HG02870 (cell line): ENCODE measurements around the gene AKR1B15.
"Not testable (repeated sequence)": the region's sequence is repeated elsewhere in the genome, so short reads cannot be mapped to it uniquely, and the experiment has no call there.

Experiments
- ATAC-seq: cut with Tn5 transposase; IDR thresholded peaks from one replicate; pipeline ENCODE4 v1.9.1; 2021; ENCODE audit warnings: mild to moderate bottlenecking, moderate library complexity; ENCODE audit not compliant: unreplicated experiment

Gene AKR1B15

DNA sequence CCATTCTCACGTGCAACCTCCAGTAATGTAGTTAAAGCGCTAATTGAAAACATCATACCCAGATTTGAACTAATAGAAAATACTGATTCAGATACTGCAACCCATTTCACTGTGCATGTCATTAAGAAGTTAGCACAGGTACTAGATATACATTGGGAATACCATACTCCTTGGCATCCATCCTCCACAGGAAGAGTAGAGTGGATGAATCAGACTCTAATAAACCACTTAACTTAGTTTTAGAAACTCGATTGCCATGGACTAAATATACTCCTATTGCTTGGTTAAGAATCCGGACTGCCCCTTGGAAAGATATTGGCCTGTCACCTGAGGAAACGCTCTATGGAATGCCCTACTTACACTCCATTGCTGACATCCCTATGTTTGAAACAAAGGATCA lies 9.5 kb downstream of the AKR1B15 start:
- ATAC-seq: no peak

DNA sequence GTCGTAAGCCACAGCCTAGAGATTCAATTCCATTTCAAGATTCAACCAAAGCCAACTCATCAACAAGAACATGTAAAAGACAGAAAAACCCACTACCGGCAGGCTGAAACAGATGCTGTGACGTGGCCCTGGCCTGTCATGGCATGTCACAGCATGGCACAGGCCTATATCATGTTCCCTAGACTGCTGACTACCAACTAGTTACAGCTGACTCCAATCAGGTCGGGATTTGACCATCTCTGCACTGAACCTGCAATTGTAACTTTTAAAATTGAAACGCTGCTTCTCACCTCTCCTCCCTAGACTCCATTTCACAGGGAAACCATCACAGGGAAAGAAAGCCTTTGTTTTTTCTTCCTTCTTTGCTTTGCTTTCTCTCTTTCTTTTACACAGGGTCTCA lies 12.7 kb downstream of the AKR1B15 start:
- not testable (repeated sequence) for ATAC-seq

DNA sequence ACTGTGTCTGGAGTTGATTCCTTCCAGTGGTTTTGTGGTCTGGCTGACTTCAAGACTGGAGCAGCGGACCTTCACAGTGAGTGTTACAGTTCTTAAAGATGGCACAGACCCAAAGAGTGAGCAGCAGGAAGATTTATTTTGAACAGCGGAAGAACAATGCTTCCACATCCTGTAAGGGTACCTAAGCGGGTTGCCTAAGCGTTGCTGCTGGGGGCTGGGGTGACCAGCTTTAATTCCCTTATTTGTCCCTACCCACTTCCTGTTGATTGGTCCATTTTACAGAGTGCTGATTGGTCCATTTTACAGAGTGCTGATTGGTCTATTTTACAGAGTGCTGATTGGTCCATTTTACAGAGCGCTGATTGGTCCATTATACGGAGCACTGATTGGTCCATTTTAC lies 13.2 kb downstream of the AKR1B15 start:
- no peak for ATAC-seq

DNA sequence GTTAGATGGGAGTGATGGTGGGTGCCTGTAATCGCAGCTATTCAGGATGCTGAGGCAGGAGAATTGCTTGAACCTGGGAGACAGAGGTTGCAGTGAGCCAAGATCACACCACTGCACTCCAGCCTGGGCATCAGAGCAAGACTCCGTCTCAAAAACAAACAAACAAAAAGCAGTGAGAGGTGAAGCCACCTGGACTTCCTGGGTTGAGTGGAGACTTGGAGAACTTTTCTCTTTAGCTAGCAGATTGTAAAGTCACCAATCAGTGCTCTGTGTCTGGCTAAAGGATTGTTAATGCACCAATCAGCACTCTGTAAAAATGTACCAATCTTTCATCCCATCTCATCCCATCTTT lies 14.5 kb downstream of the AKR1B15 start:
- not testable (repeated sequence) for ATAC-seq

DNA sequence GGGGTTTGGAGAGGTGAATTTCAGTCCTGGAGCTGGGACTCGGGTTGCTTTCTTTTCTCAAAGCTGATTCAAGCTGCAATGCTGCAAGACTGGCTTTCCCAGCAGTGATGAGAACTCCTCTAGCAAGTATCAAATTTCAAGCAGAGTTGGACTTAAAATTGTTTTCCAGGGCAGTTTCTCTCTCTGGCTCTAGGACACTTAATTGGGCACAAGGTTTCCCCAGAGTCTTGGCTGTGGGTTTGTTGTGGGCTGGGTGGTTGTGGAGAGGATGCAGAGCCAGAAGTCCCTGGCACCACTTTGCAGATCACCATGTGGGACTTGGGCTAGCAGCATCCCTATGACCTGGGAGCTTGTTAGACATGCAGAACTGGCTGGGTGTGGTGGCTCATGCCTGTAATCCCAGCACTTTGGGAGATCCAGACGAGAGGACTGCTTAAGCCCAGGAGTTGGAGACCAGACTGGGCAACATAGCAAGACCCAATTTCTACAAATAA lies 16.8 kb downstream of the AKR1B15 start:
- no peak for ATAC-seq

DNA sequence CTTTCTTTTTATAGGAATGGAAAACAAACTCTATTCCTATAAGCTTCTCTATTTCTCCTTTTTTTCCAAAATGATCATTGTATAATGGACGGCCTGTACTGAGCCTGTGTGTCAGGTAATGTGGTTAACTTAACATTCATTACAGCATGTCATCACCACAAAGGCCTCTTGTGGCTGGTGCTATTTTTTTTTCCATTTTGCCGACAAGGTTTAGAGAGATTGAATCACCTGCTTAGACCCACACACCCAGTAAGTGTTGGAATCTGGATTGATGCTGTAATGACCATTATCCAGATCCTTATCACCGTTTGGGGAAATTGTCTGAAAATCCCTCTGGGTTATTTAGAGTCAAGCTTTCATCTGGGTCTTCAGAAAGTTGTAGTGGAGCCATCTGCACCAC lies 18.5 kb downstream of the AKR1B15 start:
- no peak for ATAC-seq

DNA sequence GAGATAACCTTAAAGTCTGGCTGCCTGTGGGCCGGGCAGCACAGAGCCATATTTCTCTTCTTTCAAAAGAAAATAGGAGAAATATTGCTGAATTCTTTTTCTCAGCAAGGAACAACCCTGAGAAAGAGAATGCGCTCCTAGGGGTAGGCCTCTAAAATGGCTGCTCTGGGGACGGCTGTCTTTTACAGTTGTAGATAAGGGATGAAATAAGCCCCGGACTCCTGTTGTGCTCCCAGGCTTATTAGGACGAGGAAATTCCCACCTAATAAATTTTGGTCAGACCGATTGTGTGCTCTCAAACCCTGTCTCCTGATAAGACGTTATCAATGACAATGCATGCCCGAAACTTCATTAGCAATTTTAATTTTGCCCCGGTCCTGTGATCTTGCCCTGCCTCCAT lies 21.1 kb downstream of the AKR1B15 start:
- not testable (repeated sequence) for ATAC-seq

DNA sequence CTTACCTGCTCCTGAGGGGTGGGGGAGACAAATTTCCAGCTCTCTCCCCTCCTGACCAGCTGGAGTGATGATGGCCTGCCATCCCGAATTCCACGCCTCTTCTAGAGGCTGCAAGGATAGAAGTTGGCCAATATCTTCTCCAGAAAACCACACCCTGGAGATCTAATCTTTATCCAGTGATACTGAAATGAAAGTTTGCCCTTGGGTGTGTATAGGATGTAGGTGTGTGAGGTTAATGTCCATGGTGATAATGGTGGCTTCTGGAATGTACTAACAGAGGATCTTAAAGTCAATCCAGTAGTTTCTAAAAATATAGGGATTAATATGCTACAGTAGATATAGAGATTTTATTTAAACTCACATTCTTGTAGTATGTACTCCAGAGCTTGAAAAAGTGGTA lies 22.2 kb downstream of the AKR1B15 start:
- no peak for ATAC-seq

DNA sequence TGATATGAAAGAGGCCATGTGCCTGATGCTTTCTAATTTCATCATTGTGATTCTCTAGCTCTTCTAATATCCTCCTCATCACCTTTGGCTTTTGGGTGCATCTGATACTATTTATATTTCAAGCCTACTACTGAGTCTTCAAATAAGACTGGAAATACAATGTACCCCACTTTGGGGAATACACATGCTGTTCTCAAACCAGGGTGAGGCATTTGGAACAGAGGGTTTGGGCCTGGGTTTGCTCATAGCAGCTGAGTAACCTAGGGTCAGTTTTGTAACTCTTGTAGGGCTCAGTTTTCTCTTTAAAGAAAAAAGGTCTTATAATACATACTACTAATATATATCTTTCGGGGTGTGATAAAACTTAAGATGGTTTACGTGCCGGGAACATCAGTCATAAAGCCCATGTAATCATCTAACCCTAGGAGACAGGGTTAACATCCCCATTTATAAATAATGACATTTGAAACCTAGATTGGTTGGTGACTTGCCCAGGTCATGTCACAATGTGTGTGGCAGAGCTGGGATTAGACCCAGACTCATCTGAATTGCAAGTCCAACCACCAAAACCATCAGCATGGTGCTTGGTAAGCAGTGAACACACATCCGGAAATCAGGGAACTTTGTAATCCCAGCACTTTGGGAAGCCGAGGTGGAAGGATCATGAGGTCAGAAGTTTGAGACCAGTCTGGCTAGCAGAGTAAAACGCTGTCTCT lies 23.0 kb downstream of the AKR1B15 start:
- no peak for ATAC-seq

DNA sequence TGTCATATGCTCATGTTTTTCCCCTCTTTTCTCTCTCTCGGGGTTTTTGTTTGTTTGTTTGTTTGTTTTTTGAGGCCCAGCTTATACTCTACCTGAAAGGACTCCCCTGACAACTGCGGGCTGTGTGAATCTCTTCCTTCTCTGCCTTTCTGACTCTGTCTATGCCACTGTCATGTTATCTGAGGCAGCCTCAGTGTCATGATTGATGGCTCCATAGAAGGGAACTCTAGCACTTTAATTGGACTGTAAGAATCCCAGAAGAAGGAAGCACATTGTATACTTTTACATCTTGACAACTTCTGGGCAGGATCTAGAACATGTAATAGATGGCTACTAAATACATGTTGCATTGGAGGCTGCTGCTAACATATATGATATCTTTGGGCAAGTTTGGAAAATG lies 25.4 kb downstream of the AKR1B15 start:
- no peak for ATAC-seq

DNA sequence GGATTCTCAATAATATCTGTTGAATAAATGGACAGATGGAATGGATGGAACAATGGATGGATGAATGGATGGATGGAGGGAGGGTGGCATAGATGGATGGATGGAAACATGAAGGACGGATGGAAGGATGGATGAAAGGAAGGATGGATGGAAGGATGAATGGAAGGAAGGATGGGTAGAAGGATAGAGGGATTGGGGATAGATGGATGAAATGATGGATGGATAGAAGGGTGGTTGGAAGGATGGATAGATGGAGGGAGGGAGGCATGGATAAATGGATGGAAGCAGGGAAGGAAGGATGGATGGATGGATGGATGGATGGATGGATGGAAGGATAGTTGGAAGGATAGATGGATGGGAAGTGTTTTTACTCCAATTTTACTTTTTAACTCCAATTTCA lies 35.4 kb downstream of the AKR1B15 start:
- no peak for ATAC-seq

DNA sequence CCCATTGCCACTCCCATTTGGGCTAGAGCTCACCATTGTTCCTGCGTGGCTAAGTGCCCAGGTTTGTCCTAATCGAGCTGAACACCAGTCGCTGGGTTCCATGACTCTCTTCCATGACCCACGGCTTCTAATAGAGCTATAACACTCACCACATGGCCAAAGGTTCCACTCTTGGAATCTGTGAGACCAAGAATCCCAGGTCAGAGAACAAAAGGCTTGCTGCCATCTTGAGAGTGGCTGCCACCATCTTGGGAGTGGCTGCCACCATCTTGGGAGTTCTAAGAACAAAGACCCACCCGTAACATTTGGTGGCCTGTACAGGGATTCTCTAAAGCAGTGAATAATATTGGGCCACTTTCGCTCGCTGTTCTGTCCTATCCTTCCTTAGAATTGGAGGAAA lies 37.0 kb downstream of the AKR1B15 start:
- no peak for ATAC-seq

DNA sequence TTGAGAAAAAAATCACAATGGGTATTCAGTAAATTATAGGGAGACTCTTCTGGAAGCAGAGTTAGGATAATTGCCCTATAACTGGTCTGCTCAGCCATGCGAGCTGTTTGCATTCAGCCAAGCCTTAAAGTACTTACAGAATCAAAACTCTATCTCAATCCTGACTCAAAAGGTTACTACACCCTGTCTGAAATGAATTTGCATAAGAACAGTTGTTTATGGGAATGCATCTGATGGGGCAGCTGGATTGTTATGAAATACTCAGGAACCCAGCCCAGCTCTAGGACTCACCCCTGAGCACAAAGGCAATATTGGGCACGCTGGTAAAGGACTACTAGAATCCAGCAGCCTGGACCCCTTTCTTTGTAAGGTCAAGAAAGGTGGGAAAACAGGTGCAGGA lies 38.8 kb downstream of the AKR1B15 start:
- ATAC-seq: no peak

DNA sequence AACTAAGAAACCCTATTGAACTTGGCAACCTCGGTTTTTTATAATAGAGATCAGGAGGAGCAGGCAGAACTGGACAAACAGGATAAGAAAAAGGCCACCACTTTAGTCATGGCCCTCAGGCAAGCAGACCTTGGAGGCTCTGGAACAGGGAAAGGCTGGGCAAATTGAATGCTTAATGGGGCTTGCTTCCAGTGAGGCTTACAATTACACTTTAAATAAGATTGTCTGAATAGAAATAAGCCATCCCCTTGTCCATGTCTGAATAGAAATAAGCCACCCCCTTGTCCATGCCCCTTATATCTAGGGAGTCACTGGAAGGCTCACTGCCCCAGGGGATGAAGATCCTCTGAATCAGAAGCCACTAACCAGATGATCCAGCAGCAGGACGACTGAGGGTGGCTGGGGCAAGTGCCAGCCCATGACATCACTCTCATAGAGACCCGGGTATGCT lies 40.6 kb downstream of the AKR1B15 start:
- no peak for ATAC-seq

DNA sequence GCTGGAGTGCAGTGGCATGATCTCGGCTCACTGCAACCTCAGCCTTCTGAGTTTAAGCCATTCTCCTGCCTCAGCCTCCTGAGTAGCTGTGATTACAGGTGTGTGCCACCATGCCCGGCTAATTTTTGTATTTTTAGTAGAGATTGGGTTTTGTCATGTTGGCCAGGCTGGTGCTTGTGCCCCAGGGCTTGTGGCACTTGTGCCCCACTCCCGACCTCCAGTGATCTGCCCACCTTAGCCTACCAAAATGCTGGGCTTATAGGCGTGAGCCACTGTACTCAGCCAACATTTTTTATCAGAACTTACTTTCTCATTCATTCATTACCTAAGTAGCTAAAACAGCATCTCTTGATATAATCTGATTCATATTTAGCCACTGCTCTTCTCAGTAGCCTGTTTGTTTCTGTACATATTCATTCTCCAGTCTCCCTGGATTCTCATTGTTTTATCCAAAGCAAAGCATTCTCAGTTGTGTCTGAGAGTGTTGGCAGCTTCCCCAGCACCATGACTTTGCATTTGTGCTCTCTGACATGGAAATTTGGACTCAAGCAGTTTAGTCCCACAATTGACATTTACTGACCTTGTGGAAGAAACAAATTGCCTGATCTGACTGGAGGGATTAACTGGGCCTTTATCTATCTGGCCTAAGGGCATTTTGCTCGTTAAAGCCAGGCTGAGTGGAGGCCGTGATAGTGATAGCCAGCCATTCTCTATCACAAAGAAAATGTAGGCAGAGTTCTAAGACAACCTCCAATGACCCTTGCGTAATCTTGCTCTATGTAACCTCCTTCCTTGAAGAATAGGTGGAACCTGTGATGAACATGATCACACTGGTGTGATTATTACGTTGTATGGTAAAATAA lies 44.9 kb downstream of the AKR1B15 start:
- ATAC-seq: no peak

DNA sequence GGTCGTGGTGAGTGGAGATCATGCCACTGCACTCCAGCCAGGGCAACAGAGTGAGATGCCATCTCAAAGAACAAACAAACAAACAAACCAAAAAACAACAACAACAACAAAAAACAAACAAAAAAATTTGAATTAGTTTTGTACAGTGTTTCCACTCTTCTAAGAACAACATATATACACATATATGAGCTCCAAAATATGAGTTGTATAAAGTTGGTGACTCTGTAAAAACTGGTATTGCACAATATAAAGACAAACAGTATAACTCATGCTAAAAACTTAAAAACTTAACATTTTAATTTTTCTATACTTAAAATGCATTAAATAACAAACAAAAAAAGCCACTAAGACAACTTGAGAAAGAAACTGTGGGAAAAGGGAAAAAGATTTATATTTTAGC lies 46.0 kb downstream of the AKR1B15 start:
- no peak for ATAC-seq

DNA sequence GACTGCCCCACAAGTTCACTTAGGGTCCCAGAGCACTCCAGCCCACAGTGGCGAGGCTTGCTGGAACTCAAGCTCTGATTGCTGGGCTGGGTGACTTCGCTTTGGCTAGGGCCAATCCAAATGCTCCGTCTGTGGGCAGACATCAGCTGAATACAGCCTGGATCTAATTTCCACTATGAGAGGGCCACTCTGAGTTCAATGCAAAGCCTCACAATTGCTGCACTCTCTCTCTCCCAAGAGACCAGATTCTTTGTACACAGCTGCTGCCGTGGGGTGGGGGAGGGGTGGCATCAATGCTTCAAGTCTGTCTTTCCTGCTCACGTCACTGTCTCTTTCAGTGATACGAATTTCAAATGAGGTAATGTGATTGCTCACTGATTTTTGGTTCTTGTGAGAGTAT lies 50.5 kb downstream of the AKR1B15 start:
- no peak for ATAC-seq

DNA sequence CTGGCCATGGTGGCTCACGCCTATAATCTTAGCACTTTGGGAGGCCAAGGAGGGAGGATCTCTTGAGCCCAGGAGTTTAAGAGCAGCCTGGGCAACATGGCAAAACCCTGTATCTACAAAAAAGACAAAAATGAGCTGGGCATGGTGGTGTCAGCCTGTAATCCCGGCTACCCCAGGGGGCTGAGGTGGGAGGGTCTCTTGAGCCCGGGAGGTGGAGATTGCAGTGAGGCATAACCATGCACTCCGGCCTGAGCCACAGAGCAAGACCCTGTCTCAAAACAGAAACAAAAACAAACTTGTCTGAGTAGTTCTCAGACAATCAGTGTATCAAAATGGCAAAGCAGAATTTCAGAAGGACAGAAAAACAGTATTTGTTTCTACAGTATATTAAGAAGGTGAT lies 52.5 kb downstream of the AKR1B15 start:
- no peak for ATAC-seq

DNA sequence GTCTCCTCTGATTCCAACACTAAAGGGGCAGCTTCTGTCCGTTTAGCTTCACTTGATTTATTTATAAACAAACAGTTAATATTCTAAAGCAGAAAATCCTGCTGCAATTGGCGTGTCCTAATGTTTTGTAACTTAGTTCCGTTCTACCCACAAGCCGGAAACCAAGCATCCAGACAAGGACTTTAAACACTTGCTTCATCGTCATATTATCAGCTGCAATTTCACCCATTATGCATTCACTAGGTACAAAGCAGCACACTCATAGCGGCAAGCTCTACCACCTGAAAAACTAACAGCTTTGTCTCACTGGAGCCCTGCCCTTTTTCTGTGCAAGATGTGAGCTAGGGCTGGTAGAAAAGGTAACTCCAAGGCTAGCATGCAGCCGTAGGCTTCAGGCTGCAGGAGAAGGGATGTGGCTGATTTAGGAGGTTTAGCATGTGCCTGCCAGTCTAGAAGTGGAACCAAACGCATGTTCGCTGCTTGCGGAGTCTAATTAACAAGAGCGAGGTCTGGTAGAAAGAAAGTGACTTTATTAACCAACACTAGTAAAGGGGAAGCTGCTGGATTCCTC lies 54.1 kb downstream of the AKR1B15 start:
- no peak for ATAC-seq

DNA sequence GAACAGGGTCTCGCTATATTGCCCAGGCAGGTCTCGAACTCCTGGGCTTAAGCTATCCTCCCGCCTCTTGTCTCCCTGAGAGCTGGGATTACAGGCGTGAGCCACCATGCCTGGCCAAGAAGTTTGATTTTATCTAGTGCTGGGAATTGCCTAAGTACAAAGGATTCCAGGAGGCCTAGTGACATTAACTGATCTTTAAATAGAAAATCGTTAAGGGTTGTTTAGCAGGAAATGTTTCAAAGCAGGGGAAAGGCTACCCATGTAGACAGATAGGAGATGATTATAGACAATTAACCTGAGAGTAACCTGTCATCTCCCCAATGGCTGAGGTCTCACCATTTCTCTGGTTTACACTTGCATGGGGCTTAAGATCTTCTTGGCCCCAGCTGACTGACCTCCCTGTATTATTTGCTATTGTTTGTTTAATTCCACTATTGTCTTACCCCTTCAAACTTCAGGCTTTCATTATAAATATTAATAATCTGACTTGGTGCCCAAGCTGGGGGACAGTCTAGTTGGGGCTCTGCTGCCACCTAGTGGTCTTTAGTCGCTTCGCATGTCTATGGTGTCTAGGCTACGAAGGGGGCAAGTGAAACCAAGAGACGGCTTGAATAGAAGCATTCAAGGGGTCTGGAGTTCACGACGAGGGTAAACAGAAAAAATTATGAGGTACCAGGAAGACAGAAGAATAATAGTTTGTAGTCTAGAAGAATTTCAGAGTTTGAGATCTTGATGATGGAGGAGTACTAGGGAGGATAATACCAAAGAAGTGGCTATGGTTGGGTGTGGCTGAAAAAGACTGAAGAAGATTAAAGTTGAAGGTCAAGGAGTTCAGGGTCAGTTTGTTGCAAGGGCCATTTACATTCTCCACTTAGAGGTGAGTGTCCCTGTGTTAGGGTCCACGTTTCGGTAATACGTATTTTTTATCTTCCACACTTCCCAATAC lies 57.3 kb downstream of the AKR1B15 start:
- ATAC-seq: no peak
